AG04450 (cell line): Measurements from ENCODE around the gene OR13D1. TPM values are rescaled to one million over a fixed set of nuclear protein-coding genes. Genes with fewer than 3 reads are reported as not detected.

Experiments
- CTCF ChIA-PET: fragments of 300-600, 350-600 bp; formaldehyde crosslinking; extraction: SDS; loops from one replicate; lab custom pipeline; 2022; ENCODE audit warnings: antibody characterized with exemption, inconsistent platforms; lab: Charles Lee
- POLR2A ChIA-PET: fragments of 350-600 bp; formaldehyde crosslinking; extraction: SDS; loops from one replicate; lab custom pipeline; 2021; ENCODE audit warnings: antibody characterized with exemption, inconsistent platforms; lab: Yijun Ruan, JAX
- DNase-seq: peaks from one replicate; pipeline ENCODE4 v3.0.0-alpha.2; 2011; ENCODE audit warnings: low read depth, low spot score
- H3K27ac ChIP-seq: one replicate; pipeline ENCODE4 v1.5.1; 2012; ENCODE audit warnings: low read depth, low read length, control low read depth
- H3K27me3 ChIP-seq: one replicate; pipeline ENCODE4 v1.6.0; 2012; ENCODE audit warnings: low read length; ENCODE audit not compliant: control insufficient read depth, insufficient read depth
- H3K4me3 ChIP-seq: 2 replicates; pipeline ENCODE4 v1.5.1; 2011; ENCODE audit warnings: mild to moderate bottlenecking, low read depth, low read length, control low read depth
- H3K9me3 ChIP-seq: 2 replicates; pipeline ENCODE4 v1.5.1; 2012; ENCODE audit warnings: low read length; ENCODE audit not compliant: control insufficient read depth, insufficient read depth
- polyA minus RNA-seq: library from RNA; depleted of rRNA, polyadenylated mRNA; stranded (reverse); fragments of >200 nt; gene quantifications from 2 replicates; pipeline ENCODE4 v1.2.3, GENCODE V29; 2011; rRNA and poly(A)+ RNA removed
- polyA plus RNA-seq: library from polyadenylated mRNA; depleted of rRNA; stranded (reverse); fragments of >200 nt; gene quantifications from 2 replicates; pipeline ENCODE4 v1.2.3, GENCODE V29; 2011; rRNA removed
- TF ChIP-seq, protein P1 (sequence below): IDR thresholded peaks from 2 replicates; pipeline ENCODE4 v1.5.1; 2011; ENCODE audit warnings: low read depth, low read length, control low read depth, inconsistent platforms

OR13D1 gene, protein sequence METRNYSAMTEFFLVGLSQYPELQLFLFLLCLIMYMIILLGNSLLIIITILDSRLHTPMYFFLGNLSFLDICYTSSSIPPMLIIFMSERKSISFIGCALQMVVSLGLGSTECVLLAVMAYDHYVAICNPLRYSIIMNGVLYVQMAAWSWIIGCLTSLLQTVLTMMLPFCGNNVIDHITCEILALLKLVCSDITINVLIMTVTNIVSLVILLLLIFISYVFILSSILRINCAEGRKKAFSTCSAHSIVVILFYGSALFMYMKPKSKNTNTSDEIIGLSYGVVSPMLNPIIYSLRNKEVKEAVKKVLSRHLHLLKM
- polyA plus RNA-seq (not detected in 2 replicates), polyA minus RNA-seq (not detected in 2 replicates)

DNA sequence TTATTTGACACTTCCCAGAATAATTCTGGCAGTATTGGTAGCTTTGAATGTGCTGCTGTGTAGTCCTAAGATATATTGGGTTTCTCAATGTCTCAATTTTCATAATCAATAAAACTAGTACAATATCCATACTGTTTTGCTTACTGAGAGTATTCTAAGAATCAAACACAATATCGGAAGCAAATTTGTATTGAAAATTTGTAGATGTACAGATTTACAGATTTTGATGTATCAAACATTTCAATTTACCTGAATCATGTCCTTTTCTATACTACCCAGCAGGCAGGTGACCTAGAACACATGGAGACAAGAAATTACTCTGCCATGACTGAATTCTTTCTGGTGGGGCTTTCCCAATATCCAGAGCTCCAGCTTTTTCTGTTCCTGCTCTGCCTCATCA, at the start of gene OR13D1:
Gene OR13D1, plus strand, starts transcription at position 301 of the 400 bp plus-strand sequence. Its CDS starts 0 bp downstream, at position 301.
- H3K27ac ChIP-seq = no peak within 1 kb of the TSS
- no peak for DNase-seq
- H3K4me3 ChIP-seq = no peak within 1 kb of the TSS
- no peaks in the 10 kb centered on the region for H3K27me3 ChIP-seq
- POLR2A ChIA-PET = no interaction called here
- TF ChIP-seq, protein P1, sequence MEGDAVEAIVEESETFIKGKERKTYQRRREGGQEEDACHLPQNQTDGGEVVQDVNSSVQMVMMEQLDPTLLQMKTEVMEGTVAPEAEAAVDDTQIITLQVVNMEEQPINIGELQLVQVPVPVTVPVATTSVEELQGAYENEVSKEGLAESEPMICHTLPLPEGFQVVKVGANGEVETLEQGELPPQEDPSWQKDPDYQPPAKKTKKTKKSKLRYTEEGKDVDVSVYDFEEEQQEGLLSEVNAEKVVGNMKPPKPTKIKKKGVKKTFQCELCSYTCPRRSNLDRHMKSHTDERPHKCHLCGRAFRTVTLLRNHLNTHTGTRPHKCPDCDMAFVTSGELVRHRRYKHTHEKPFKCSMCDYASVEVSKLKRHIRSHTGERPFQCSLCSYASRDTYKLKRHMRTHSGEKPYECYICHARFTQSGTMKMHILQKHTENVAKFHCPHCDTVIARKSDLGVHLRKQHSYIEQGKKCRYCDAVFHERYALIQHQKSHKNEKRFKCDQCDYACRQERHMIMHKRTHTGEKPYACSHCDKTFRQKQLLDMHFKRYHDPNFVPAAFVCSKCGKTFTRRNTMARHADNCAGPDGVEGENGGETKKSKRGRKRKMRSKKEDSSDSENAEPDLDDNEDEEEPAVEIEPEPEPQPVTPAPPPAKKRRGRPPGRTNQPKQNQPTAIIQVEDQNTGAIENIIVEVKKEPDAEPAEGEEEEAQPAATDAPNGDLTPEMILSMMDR = no peak
- no peaks in the 10 kb centered on the region for H3K9me3 ChIP-seq
- CTCF ChIA-PET = no interaction called here

- H3K9me3 ChIP-seq = no peaks in the 10 kb centered on the region
- no peaks in the 10 kb centered on the region for H3K27me3 ChIP-seq
- CTCF ChIA-PET = no interaction called here
- no peak overlapping the region for H3K4me3 ChIP-seq
- POLR2A ChIA-PET = no interaction called here
- H3K27ac ChIP-seq = no peak overlapping the region
- no peak for DNase-seq
- TF ChIP-seq, protein P1 = no peak
Measured at GRCh38 chr9:104658496-104659195, 35.7 kb upstream of the OR13D1 start.

GRCh38 chr9:104675611-104676010, 18.7 kb upstream of the OR13D1 start:
- Histone ChIP-seq H3K27ac (no peak overlapping the region), H3K27me3 (no peaks in the 10 kb centered on the region), H3K4me3 (no peak overlapping the region), H3K9me3 (no peaks in the 10 kb centered on the region)
- CTCF ChIA-PET = no interaction called here
- TF ChIP-seq, protein P1 = no peak
- POLR2A ChIA-PET = no interaction called here
- no peak for DNase-seq

- TF ChIP-seq, protein P1 = peak; percentile 46
- Histone ChIP-seq H3K9me3 (no peaks in the 10 kb centered on the region), H3K4me3 (no peak overlapping the region), H3K27me3 (no peaks in the 10 kb centered on the region), H3K27ac (no peak overlapping the region)
- ChIA-PET CTCF (interaction anchor here (1.4 kb wide), 1 partner anchor 62 kb away, joined by 6 read pairs; no protein-coding TSS in a partner anchor), POLR2A (no interaction called here)
- DNase-seq = peak; percentile 4
Measured at GRCh38 chr9:104682642-104683041, 11.7 kb upstream of the OR13D1 start.

GRCh38 chr9:104686081-104686480, 8.2 kb upstream of the OR13D1 start:
- TF ChIP-seq, protein P1 = no peak
- CTCF ChIA-PET = no interaction called here
- Histone ChIP-seq H3K27me3 (no peaks in the 10 kb centered on the region), H3K27ac (no peak overlapping the region), H3K4me3 (no peak overlapping the region), H3K9me3 (no peaks in the 10 kb centered on the region)
- no peak for DNase-seq
- POLR2A ChIA-PET = no interaction called here
